HEK293T (cell line): ENCODE measurements around the gene SYMPK.

ENCODE experiments used
- BHLHE40 ChIP-seq: fragments of 450-650 bp; IDR thresholded peaks from 2 replicates; pipeline ENCODE4 v1.6.1; 2016; ENCODE audit warnings: mild to moderate bottlenecking, moderate library complexity, borderline replicate concordance
- FOXK2 ChIP-seq: fragments of 450-650 bp; IDR thresholded peaks from 2 replicates; pipeline ENCODE4 v1.6.1; 2016; ENCODE audit warnings: mild to moderate bottlenecking
- FOXM1 ChIP-seq: fragments of 450-650 bp; IDR thresholded peaks from 2 replicates; pipeline ENCODE4 v1.6.1; 2017; ENCODE audit warnings: mild to moderate bottlenecking, borderline replicate concordance
- HDGF ChIP-seq: fragments of 450-650 bp; IDR thresholded peaks from 2 replicates; pipeline ENCODE4 v1.6.1; 2017; ENCODE audit warnings: antibody characterized with exemption, borderline replicate concordance
- LEF1 ChIP-seq: fragments of 450-650 bp; IDR thresholded peaks from 2 replicates; pipeline ENCODE4 v1.6.1; 2017; ENCODE audit warnings: mild to moderate bottlenecking, borderline replicate concordance
- NFRKB ChIP-seq: fragments of 450-650 bp; IDR thresholded peaks from 2 replicates; pipeline ENCODE4 v1.6.1; 2016; ENCODE audit warnings: mild to moderate bottlenecking, moderate library complexity
- PKNOX1 ChIP-seq: fragments of 450-650 bp; IDR thresholded peaks from 2 replicates; pipeline ENCODE4 v1.6.1; 2016
- SP1 ChIP-seq: fragments of 450-650 bp; IDR thresholded peaks from 2 replicates; pipeline ENCODE4 v1.6.1; 2017
- TARDBP ChIP-seq: fragments of 450-650 bp; IDR thresholded peaks from 2 replicates; pipeline ENCODE4 v1.6.1; 2016
- ZNF384 ChIP-seq: fragments of 450-650 bp; IDR thresholded peaks from 2 replicates; pipeline ENCODE4 v1.6.1; 2016

- TF ChIP-seq FOXK2, result no peak
- TF ChIP-seq BHLHE40, result no peak
- no peak for TF ChIP-seq NFRKB
- no peak for TF ChIP-seq ZNF384
- no peak for TF ChIP-seq PKNOX1
- no peak for TF ChIP-seq LEF1
- TF ChIP-seq FOXM1, result no peak
- TF ChIP-seq HDGF, result no peak
- TF ChIP-seq SP1, result no peak
- TF ChIP-seq TARDBP, result no peak
Observed at GRCh38 chr19:45866400-45867176, 3.6 kb upstream of the SYMPK start.
